Stimulated activated CD8-positive, alpha-beta memory T cell treated with anti-CD3 and anti-CD28 coated beads, Interleukin-15, amount 100 ng/mL, for 24 hours (primary cell): Measurements from ENCODE around the gene UBQLNL.

ENCODE experiments used
- DNase-seq: peaks from one replicate; pipeline ENCODE4 v3.0.0-alpha.2; 2020; ENCODE audit warnings: low read depth

The UBQLNL gene, protein sequence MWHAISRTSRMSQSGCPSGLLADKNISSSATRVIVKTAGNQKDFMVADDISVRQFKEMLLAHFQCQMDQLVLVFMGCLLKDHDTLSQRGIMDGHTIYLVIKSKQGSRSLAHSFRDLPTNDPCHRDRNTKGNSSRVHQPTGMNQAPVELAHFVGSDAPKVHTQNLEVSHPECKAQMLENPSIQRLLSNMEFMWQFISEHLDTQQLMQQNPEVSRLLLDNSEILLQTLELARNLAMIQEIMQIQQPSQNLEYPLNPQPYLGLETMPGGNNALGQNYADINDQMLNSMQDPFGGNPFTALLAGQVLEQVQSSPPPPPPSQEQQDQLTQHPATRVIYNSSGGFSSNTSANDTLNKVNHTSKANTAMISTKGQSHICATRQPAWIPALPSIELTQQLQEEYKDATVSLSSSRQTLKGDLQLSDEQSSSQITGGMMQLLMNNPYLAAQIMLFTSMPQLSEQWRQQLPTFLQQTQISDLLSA

DNA sequence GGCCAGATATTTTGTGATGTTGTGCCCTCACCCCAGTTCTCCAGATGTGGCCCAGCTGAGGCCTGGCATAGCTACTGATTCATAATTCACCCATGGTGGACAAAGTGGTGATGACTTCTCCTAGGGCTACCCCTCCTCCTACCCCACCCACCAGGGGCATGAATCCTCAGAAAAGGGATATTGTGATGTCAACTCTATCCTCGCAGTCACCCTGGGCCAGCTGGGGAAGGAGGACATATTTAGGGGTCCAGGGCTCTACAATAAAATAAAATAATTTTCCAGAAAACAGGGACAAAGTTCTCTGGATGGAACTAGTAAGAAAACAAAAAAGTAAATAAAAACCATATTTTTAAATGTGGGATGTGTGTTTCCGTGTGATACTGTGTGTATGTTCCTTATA, at the start of gene UBQLNL:
Gene UBQLNL (minus strand): TSS at position 101 of the 400 bp plus-strand sequence. CDS start 258 bp downstream, outside the sequence.
- no peak for DNase-seq

DNA sequence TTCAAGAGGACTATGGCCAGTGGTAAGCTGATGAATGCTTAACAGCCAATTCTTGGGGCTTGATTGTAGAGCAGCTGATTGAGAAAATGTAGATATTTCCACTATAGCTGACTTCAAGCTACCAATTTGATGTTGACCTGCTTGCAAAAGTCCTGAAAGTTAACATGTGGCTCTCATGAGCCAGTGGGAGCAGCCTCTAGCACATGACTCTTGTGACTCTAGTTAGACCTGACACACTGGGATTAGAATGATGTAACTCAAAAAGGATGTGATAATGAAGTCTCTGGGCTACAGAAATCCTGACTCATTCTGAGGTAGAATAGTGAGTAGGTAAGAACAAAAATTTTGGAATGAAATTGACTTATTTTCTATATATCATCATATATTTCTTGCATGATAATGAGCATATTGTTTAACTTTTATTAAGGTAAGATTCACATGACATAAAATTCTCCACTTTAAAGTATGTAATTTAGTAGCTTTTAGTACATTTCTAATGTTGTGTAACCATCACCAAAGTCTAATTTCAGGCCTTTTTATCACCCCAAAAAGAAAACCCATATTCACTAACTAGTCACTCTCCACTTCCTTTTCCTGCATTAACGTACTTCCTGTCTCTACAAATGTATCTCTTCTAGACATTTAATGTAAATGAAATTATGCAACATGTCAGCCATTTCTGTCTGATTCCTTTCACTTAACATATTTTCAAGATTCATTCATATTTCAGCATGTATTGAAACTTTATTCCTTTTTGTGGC, 47.9 kb upstream of the UBQLNL start:
- no peak for DNase-seq

DNA sequence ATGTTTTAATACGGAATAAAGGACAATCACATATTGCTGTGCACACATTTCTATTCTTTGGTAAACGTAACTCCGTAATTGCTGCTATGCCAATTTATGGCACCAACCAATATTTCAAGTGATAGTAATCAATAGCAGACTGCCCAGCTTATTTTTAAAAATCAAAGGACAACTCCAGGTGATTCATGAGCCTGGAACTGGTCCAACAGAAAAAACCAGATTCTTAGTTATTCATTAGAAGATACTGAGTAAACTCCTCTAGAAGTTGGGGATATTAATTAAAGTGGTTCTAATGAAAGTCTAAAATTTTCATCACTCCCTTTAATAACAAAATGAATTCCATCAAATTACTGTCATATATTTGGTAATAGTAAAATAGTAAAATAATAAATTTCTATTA, 41.3 kb upstream of the UBQLNL start:
- DNase-seq = no peak

DNA sequence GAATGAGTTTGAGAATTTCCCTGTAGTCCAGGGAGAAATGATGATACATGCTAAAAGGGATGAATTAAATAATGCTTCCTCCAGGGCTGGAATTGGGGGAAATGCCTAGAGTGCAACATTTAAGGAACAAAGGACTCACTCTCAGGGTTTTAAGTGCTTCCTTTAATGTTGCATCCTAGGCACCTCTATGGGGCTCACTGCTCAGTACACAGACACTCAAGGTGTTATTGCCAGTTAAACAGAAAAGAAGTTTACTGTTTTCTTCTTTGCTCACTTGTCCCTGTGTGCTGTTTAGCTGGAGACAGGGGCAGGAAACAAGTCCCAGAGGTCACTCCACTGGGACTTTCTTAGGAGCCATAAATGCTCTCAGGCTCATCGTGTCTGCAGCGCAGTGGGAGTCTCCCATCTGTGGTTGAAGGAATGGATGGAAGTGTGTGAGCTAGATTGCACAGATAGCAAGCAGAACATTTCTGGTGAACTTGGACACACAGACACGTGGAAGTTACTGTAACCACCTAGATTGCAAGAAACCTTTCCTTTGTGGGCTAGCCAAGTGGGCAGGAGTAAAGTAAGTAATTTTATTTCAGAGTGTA, 40.2 kb upstream of the UBQLNL start:
- DNase-seq = no peak

DNA sequence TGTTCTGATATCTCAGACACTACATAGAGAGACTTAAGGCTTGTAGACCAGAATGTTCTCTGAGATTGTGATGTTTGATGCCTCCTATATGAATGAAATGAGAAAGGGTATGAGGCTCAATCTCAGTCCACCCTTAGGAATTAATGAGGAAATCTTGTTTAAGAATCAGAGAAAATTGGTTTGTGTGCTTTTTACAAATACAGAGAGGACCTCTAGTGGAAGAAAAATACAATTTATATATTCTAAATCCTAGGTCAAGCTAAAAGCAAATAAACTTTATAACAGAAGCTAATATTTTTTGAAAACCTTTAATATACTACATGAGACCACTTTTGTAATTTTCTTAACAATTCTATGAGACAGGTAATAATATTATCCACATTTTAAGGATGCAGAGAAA, 36.8 kb upstream of the UBQLNL start:
- DNase-seq = no peak

DNA sequence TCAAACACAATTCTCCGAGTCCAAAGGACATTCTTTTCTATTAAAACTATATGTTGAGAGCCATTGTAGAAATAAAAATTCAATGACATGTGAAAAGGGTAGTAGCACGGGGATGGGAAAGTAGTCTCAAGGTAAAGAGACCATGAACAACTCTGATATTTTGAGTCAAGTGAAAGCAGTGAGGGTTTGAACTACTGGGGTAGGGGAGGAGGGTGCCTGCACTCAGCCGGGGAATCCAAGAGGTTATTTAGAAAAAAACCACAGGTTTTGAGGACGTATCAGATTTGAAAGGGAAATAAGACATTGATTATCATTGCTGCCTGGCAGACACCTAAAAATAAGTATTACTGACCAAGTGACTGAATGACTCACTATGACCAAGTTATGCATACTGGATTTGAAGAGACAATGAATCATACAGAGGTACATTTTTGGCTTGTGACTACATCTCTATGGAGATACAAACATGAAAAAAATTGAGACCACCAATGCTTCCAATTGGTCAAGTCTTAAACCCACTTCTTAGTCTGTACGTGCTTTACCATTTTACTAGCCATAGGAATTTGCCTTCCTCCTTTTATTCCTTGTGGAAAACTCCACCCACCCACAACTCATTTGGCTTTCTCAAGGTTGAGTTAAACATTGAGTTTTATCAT, 34.1 kb upstream of the UBQLNL start:
- DNase-seq = no peak

DNA sequence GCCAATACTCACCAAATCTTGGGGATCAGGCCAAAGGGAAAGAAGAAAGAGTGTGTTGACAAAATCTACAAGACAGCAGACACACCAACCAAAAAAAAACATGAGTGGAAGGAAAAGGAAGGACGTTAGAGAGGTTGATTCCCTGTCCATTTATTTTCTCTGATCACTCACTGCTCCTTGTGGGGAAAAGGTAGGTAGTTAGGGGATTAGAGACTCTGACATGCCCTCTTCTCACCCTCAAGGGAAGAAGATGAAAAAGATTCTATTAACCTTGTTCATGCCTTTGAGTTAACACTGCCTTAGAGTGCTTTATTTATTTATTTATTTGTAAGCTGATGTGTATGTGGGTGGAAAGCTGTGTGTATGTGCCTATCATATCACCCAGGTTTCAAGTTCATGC, 31.9 kb upstream of the UBQLNL start, which contains the start of gene OR52H1:
Gene OR52H1 (minus strand): TSS at position 101 of the 400 bp plus-strand sequence. CDS start 3,035 bp downstream, outside the sequence.
- DNase-seq = no peak

DNA sequence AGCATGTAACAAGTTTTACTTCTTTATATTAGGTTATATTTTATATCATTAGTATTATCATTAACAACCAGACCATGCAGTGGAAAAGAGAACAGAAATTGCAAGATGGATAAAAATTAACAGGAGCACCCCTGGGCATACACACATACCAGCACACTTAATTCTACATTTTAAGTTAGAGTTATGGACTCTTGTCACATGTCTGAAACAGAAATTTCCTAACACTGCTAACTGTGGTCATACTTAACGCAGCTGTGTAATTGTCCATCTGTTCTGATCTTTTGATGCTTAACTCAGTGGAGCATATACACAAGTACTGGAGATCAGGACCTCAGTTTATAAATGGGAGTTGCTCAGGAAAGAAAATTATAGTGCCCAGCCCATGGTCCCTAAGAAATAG, 31.5 kb upstream of the UBQLNL start:
- no peak for DNase-seq

DNA sequence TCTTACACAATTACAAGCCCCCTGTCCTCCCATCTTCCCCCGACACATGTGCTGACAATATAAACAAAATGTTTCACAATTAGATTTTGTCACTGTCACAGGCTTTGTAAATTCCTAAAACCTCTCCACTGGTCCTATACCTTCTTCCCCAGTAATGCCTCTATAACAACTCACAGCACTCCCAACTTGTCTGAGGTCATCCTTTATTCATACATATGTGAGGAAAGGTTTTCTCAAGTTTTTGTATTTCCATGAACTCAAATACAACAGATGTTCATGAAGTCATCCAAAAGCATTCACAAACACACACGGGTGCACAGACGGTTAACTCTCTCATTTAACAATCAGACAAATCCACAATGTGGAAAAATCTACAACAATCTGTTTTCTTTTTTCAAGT, 30.0 kb upstream of the UBQLNL start:
- DNase-seq = no peak

DNA sequence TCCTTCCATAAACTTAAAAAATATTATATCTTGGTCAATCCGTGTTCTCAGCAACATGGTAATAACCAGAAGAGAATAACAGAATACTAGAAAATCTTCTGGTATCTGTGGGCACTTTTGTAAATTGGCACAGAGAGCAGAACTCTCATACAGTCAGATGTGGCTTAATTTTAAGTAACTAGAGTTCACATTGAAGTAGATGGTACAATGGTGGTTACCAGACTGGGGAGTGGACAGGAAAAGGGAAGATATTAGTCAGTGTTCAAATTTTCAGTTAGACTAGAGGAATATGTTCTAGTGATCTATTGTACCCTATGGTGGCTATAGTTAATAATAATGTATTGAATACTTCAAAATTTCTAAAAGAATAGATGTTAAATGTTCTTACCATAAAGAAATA, 24.9 kb upstream of the UBQLNL start:
- no peak for DNase-seq

DNA sequence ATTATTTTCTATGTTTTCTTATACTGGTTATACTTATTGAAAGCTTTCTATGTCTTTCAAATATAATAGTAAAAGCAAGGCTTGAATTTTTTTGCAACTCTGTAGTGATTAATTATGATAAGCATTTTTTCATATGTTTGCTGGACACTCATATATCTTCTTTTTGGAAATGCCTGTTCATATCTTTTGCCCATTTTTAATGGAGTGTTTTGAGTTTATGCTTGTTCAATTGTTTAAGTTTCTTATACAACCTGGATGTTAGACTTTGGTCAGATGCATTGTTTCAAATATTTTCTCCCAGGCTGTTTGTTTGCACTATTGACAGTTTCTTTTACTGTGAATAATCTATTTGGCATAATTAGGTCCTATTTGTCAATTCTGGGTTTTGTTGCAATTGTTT, 20.0 kb upstream of the UBQLNL start:
- DNase-seq = no peak

DNA sequence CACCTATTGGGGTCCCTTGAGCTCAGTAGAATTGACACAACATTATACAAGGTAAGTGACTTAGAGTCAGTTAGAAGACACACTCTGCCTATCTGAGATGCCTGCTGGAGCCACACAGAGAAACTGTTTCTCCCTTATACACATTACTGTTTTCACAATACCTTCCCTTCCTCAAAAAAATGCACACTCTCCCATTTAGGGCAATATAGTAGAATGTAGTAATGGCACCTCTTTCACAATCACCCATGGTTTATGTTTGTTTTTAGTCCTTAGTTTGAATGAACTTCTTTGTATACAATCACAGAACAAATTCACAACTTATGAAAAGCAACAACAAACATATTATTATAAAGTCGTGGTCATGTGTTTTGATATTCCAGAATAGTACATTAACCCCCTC, 17.5 kb upstream of the UBQLNL start:
- DNase-seq = no peak

DNA sequence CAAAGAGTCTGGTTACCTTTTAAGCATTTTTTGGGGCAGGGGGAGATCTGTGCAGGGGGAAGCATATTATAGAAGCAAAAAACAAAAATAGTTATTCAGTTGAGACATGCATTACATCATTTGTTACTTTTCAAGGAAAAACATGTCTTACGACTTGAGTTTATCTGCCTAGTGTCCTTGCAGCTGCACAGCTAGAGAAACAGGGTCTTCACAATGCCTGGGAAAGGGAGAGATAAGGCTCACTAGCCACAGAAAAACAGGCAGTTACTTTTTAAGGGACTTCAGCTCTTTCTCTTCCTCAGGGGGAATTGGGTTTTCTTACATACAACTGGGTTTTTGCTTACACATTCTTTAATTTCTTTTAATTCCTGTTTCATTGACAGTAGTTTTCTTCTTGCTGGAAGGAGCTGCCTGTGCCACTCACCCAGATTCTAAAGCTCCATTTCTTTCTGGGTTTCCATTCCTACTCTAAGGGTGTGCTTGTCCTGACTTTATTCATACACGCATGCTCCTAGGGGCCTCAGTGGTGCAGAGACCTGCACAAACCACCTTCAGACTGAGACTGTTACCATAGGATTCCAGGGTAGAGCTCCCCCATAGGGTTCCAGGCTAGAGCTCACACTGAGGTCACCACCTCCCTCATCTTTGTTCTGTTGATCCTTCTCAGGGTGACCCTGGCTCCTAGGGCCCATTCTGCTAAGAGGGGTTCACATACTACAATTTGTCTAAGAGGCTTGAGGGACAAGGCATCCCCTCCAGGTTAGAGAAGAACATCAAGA, 14.7 kb upstream of the UBQLNL start:
- no peak for DNase-seq

DNA sequence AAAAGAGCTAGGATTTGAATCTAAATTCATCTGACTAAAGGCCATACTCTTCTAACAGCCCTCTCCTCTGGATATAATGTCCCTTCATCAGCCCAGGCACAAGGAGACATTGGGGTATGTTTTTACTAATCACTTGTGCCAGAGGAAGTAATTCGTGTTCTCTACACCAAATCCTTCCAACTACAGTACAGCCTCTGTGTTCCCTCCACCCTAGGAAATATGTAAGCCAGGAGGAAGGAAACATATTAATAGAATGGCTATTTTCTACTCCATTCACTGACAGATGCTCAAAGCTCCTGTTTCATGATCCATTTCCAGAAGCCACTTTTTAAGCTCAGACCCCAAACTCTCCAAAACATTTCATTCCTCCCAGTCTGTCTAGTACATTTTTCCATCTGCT, 12.0 kb upstream of the UBQLNL start:
- DNase-seq = no peak

DNA sequence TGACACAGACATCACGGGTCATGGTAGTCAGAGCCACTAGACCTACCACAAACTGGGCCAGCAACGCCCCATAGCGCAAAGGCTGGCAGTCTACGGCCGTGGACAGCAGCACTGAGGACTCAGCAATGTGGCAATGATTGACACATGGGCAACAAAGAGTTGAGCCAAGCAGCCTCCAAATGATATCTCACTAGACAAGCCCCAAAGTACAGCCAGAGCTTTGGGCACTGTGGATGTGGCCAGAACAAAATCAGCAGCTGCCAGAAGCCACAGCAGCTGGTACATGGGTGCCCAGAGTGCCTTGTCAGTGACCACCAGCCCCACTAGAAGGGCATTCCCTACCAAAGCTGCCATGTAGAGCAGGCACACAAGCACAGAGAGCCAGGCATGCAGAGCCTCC, 11.2 kb upstream of the UBQLNL start:
- DNase-seq = no peak

DNA sequence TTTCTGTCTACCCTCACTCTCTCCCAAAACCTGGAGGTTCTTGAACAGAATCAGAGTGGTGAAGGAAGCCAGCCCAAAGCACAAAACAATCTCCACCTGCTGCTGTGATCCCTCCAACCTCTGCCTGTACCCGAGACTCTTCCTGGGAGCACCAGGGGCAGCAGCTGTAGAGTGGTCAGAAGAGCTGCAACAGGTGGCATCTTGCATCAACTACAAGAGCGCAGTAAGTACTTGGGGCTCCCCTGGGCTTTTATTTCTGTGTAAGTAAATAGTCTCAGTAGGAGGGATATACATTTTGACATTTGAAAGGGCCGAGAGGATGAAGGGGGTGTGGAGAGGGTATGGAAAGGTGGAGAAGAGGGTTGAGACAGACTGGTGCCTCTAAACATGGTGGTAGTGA, 8.3 kb upstream of the UBQLNL start:
- no peak for DNase-seq

DNA sequence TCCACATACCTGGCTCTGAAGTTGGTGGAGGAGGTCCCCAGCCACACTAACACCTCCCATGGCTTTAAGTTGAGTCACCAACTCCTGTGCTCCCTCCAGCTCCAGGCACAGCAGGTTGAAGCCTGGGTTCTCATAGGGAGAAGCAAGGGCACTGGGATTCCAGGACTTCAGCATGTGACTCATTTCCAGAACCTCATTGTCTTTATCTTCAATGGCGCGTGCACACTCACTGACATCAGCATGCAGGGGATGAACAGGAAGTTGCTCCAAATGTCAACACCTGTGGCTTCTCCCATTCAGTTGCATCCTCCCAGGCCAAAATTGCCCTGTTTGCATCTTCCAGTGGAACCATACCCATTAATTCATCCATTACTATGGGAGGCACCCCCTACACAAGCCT, 5.8 kb upstream of the UBQLNL start:
- DNase-seq = no peak

DNA sequence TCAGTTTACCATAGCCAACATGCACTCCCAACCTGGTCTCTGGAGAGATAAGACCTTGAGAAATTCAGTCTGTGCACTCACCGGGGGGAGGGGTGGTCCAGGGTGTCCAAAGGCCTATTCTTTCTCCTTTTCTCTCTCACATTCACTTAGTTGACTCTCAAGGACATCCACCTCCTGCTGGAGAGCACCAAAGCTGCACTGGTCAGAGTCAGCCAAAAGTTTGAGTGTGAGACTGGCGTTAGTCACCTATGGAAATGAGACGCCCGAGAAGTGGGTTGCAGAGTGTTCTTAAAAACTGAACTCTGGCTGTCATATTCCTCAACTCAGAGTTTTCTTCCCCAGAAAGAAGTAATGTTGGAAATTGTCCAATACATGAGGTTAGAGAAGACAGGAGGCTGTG, 5.0 kb upstream of the UBQLNL start:
- DNase-seq = no peak

DNA sequence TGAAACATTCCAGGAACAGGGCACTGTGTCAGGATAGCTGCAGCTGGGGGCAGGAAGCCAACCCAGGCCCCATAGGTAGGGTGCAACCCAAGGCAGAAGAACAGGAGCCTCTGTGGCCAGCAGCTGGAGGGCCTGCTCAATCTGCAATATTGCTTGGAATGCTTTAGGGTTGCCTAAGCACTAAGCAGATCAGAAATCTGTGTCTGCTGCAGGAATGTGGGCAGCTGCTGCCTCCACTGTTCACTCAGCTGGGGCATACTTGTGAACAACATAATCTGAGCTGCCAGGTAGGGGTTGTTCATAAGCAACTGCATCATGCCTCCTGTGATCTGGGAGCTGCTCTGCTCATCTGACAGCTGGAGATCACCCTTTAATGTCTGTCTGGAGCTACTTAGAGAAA, 1.7 kb downstream of the UBQLNL start:
- no peak for DNase-seq

DNA sequence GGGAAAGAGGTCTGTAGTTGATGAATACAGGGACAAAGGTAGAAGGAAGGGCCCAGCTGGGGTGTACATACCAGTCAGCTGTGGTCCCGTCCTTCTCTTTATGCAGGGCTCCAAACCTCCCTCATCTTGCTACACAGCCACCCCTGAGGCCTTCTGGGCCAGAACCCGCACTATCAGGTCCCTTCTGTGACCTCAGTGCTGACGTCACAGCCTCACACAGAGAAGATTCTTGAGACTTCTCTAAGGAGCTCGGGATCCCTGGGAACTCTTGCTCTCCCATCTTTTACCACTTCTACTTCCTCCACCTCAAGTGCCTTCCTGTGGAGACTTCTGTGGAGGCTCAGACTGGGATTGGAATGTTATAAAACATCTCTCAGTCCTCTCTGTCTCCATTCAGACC, 6.7 kb downstream of the UBQLNL start, which contains the start of gene UBQLN3:
Gene UBQLN3 (minus strand): TSS at position 155 of the 400 bp plus-strand sequence. CDS start 399 bp downstream, outside the sequence.
- DNase-seq = no peak

DNA sequence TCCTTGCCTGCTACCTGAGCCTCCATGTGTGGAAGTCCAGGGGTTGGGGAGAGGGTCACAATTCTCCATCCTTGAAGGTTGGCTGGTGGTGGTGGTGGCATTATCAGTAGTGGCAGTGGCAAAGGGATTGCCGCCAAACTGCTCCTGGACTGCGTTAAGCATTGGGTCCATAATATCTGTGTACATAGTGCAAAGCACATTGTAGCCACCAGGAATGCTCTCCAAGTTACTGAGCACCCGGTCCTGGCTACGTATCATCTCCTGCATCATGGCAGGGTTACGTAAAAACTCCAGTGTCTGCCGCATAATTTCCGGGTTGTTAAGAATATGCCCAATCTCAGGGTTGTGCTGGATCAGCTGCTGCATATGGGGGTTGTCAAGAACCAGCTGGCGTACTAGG, 7.9 kb downstream of the UBQLNL start:
- DNase-seq = no peak
